Adipocyte (in vitro differentiated cells): ENCODE data around the gene CCDC51.

ENCODE experiments used
- DNase-seq: peaks from one replicate; pipeline ENCODE4 v3.0.0-alpha.2; 2015; ENCODE audit warnings: low read depth
- H3K27me3 ChIP-seq: replicated peaks from 2 replicates; pipeline ENCODE4 v1.7.0; 2013; ENCODE audit warnings: mild to moderate bottlenecking, low read length, moderate library complexity; ENCODE audit not compliant: control insufficient read depth, insufficient read depth
- H3K36me3 ChIP-seq: 2 replicates; pipeline ENCODE4 v1.7.0; 2013; ENCODE audit warnings: low read length, mild to moderate bottlenecking, moderate library complexity; ENCODE audit not compliant: control insufficient read depth, insufficient read depth, severe bottlenecking
- H3K4me1 ChIP-seq: 2 replicates; pipeline ENCODE4 v1.7.0; 2013; ENCODE audit warnings: mild to moderate bottlenecking, low read length, moderate library complexity; ENCODE audit not compliant: control insufficient read depth, insufficient read depth
- H3K4me3 ChIP-seq: 2 replicates; pipeline ENCODE4 v1.7.0; 2013; ENCODE audit warnings: mild to moderate bottlenecking, low read length, moderate library complexity
- H3K9ac ChIP-seq: 2 replicates; pipeline ENCODE4 v1.7.0; 2013; ENCODE audit warnings: mild to moderate bottlenecking, low read length, moderate library complexity
- H3K9me3 ChIP-seq: 2 replicates; pipeline ENCODE4 v1.7.0; 2013; ENCODE audit warnings: mild to moderate bottlenecking, low read length, moderate library complexity; ENCODE audit not compliant: control insufficient read depth

The CCDC51 gene

DNA sequence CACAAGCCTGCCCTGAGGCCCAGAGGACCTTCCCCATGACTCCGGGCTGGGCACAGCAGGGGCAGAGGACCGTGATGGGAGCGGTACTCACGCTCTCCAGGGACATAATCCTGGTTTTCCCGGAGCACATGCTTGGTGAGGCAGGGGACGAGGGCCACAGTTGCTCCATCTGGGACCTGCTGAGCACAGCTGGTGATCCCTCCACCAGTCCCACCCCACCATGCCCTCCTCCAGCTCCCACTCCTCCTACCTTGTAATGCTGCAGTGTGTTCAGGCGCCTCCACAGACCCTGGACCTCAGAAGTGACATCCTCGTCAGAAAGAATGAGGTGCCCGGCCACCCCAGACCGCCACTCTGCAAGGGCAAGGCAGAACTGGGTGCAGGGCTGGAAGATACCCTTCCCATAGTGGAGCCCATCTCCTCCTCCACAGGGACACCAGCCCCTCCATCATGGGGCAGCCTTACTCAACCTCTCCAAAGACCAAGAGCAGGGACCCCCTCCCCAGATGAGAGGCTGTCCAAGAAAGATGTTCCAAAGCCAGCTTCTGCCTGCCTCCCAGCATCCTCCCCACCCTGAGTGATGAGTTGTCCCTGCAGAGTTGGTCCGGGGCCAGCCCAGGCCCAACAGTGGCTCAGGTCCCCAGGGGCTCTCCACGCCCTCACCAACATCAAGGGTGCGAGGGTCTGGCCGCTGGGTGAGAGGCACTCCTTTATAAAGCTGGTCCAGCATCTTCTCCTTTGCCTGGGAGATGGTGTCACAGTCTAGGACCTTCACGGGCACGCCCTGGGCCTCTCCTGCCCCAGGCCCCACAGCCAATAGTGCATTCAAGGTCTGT lies 29.5 kb downstream of the CCDC51 start:
- DNase-seq: no peak
- Histone ChIP-seq H3K9me3 (no peaks in the 10 kb centered on the region), H3K36me3 (peaks cover 85% of the 10 kb centered on the region), H3K27me3 (no peaks in the 10 kb centered on the region), H3K4me3 (no peak overlapping the region), H3K9ac (no peak overlapping the region), H3K4me1 (no peaks in the 10 kb centered on the region)

DNA sequence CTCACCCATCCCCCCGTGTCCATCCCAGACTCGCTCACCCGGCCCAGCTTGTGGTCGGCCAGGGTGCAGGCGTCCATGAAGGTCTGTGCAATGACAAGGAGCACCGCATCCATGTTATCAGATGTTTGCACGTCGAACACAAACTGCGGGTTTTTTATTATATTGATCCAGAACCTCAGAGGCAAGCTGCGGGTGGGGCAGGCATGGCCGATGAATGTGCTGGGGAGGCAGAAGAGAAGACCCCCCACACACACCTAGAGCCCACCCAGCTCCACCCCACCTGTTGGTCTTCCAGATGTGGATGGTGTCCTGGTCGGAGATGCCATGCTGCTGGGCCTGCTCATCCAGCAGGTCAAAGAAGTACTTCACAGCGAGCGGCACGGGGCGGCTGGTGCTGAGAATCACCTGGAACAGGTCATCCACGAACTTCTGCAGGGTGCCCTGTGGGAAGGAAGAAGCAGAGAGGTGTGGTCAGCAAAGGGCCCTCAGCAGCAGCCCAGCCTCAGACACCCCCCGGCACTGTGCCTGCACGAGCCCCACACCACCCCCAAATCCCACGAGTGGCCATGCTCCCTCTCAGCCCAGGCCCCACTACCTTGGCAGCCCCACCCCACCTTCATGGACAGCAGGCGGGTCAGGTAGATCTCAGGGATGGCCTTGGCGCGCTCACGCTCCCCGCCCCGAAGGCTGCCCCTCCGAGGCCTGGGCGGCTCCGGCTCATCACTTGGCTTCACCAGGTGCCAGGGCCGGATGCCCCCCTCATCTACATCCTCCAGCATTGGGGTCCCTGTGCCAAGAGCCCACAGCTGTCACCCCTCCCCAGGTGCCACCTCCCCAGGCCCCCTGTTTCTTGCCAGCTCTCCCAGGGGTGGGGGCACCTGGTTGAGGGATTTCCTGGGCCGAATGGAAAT lies 30.4 kb downstream of the CCDC51 start:
- Histone ChIP-seq H3K9ac (no peak overlapping the region), H3K27me3 (no peaks in the 10 kb centered on the region), H3K4me3 (no peak overlapping the region), H3K4me1 (no peaks in the 10 kb centered on the region), H3K9me3 (no peaks in the 10 kb centered on the region), H3K36me3 (peaks cover 77% of the 10 kb centered on the region)
- DNase-seq: no peak

DNA sequence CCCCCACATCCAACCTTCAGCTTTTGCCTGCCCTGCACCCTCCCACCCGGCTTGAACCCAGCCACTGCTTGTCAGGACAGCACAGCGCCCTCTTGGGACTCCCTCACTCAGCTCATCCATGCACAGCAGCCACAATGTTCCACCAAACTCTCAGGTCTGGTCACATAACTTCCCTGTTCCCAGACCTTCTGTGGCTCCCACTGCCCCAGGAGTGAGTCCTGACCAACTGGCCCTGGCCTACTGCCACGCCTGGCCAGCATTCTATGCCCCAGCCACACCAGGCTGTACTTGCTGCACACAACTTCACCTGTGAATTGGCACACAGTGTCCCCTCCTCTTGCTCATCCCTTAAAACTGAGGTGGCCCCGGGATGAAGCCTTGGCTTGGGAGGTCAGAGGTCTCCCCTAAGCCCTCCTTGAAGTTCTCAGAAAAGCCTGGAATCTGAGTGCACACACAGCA lies 31.1 kb downstream of the CCDC51 start:
- H3K27me3 ChIP-seq: no peaks in the 10 kb centered on the region
- H3K9ac ChIP-seq: no peak overlapping the region
- H3K36me3 ChIP-seq: peaks cover 76% of the 10 kb centered on the region
- no peaks in the 10 kb centered on the region for H3K4me1 ChIP-seq
- H3K9me3 ChIP-seq: no peaks in the 10 kb centered on the region
- no peak for DNase-seq
- H3K4me3 ChIP-seq: no peak overlapping the region

DNA sequence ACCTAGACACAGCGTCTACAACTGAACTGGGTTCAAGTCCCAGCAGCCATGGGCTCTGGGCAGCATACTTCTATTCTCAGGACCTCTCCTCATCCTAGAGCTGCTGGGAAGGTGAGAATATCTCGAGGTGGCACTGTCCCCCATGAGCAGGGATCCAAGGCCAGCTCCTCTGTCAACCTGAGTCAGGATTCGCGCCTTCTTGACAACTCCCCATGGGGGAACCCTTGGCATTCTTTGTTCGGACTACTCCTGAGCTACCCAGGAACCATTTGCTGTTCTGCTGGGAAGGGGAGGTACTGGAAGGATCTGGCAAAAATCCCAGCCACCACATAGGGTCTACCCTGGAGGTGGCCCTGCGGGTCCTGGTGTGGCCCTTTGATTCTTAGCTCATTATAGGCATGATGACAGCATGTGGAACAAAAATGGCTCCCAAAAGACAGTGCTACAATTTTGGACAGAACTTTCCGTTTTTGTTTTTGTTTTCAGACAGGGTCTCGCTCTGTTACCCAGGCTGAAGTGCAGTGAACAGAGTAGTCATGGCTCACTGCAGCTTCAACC lies 32.3 kb downstream of the CCDC51 start:
- Histone ChIP-seq H3K36me3 (peaks cover 66% of the 10 kb centered on the region), H3K27me3 (no peaks in the 10 kb centered on the region), H3K4me3 (no peak overlapping the region), H3K9me3 (no peaks in the 10 kb centered on the region), H3K9ac (no peak overlapping the region), H3K4me1 (peaks cover 4% of the 10 kb centered on the region)
- no peak for DNase-seq

DNA sequence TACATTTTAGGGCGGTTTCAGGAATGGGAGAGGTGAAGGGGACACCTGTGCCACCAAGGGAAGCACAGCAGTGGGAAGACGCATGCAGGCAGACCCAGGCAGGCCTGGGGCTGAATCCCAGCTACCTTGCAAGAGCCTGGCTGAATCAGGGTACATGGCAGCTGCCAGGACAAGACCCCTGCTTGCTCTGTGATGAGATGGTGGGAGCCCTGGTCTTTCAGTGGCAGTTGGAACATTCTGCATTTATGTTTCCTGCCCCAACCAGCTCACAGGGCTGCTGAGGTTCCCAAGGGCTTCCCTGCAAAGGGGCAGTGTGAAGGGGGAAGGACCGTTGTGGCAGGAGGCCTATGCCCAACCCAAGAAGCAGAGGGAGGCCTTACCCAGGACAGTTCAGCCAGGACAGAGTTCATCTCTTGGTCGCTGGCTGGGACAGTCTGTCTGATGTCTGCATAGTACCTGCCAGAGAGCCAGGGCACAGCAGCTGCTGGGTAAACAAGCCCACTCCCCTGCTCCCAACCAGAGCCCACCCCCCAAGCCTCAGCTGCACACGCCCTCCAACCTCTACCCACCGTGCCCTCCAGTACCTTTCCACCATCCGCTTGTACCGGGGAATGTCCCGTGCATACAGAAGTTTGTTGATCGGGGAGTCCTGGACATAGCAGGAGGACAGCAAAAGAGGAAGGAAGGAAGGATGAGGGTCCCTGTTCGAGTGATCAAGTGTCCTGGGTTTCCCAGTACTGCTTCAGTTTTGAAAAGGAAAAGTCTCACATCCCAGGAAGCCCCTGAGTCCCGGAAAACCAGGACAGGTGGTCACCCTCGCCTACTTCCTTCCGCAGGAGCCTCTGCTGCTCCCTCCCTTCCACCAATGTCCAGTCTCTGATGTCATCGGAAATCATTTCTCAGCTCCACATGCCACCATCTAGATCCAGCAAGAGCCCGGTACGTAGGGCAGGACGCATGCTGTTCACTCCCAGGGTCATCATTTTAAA lies 33.2 kb downstream of the CCDC51 start:
- Histone ChIP-seq H3K27me3 (no peaks in the 10 kb centered on the region), H3K9ac (no peak overlapping the region), H3K4me3 (no peak overlapping the region), H3K4me1 (peaks cover 13% of the 10 kb centered on the region), H3K9me3 (no peaks in the 10 kb centered on the region), H3K36me3 (peaks cover 57% of the 10 kb centered on the region)
- DNase-seq: no peak

DNA sequence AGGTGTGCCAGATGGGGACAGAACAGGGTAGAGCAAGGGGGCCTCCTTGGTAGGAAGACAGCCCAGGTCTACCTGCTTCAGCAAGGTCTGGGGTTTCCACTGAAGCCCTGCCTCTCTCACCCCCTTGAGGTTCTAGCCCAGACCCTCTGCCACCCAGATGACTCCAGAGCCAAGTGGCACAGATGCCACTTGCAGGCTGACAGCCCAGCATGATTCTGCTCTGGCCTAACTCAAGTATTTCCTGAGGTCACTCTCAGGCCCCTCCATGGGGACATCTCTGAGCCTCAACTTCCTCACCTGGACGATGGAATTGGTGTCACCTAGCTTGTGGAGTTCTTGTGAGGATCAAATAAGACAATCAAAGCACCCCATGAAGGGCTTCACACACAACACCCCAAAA lies 33.9 kb downstream of the CCDC51 start:
- Histone ChIP-seq H3K9me3 (no peaks in the 10 kb centered on the region), H3K27me3 (no peaks in the 10 kb centered on the region), H3K4me3 (no peak overlapping the region), H3K4me1 (peaks cover 17% of the 10 kb centered on the region), H3K36me3 (peaks cover 49% of the 10 kb centered on the region), H3K9ac (no peak overlapping the region)
- no peak for DNase-seq

DNA sequence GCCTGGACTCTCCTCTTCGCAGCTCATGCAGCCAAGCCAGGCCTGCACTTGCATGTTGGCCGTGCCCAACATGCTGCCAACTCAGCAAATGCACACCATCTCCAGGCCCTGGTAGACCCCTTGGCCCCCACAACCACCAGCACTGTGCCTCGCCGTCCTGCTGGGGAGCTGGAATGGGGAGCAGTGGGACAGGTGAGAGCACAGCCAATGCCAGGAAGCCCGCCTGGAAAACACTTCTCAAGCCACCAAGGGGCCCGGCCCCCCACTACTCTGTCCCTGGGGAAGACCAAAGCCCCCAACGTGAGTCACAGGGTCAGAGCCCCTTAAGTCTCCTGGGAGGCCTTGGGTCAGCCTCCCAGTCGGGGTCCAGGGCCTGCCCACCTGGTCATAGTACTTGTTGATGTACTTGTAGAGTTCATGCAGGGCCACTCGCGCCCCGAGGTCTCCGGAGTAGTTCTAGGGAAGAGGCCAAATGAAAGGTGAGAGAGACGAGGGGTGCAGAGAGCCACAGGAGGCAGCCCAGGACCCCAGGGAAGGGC lies 34.5 kb downstream of the CCDC51 start:
- Histone ChIP-seq H3K36me3 (peaks cover 44% of the 10 kb centered on the region), H3K9ac (no peak overlapping the region), H3K9me3 (no peaks in the 10 kb centered on the region), H3K4me3 (no peak overlapping the region), H3K4me1 (peaks cover 17% of the 10 kb centered on the region), H3K27me3 (no peaks in the 10 kb centered on the region)
- no peak for DNase-seq

DNA sequence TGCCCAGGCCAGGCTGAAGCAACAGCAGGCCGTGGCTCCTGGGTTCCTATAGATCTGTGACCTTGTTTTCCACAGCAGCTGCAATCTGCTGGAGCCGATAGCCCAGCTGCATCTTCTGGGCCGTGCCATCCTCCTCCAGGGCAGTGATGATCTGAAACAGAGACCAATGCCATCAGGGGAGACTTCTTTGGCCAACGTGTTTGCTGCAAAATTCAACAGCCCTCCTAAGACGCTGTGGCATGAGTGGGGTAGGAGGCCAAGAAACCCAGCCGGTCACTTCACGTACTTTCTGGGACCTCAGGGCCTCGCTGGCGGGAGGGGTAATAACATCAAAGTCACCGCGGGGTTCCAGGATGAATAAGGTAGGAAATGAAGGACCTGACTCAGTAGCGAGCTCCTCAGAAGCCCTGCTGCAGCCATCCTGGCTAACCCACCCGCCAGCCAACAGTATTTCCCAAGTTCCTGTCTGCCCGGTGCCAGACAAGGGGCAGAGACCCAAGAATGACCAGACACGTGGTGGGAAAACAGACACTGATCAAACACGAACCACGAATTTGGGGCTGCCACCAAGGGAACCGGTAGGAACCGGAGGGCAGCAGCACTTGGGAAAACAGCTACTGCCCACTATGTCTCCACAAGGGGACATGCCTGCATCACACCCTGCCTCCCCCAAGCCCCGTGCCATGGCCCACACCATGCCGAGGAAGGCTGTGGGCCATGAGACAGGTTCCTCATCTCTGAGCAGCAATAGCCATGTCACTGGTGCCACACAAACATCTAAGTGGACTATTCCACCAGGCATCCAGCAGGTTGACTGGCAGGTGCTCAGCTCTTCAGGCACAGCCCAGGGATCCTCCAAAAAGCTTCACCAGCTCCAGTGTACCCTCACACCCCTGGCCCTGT lies 35.2 kb downstream of the CCDC51 start:
- Histone ChIP-seq H3K4me3 (no peak overlapping the region), H3K27me3 (no peaks in the 10 kb centered on the region), H3K9me3 (no peaks in the 10 kb centered on the region), H3K4me1 (peaks cover 17% of the 10 kb centered on the region), H3K36me3 (peaks cover 37% of the 10 kb centered on the region), H3K9ac (no peak overlapping the region)
- no peak for DNase-seq

DNA sequence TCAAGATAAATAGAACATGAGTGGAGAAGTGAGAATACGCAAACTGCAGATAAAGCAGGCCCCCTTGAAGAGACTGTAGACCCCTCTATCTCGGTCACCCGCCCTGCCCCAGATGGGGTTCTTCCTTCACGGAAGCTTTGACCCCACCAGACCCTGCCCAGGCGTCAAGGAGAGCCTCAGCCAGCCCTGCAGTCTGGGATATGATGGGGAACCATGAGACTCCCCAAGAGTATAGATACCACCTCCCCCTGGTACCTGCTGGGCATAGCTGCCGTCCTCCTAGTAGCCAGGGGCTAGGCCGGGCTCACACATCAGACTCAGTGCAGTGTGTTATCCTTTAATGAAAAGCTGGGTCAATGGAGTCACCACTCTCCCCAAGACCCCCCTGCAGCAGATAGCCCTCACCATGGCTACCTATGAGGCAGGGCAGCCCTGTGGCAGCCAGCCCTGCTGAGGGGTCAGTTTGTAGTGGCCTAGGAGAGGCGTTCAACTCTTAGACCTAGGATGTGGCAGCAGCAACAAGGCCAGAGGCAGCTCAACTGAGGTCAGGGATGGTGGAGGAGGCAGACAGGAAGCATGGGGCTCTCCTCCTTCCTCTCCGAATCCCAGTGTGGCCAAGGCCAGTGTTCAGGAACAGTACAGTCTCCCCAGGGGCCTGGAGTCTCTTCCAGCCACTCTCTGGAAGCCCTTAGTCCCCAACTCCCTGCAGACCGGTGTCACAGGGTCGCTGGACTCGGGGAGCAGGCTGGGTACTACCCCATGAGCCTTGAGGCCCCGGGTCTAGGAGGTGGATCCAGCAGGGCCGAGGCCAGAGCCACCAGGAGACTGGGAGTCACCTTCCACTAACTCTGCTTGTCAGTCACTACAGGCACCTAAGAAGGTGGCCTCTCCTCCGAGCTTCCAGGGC lies 36.1 kb downstream of the CCDC51 start:
- DNase-seq: no peak
- H3K4me3 ChIP-seq: no peak overlapping the region
- peaks cover 28% of the 10 kb centered on the region for H3K36me3 ChIP-seq
- H3K9ac ChIP-seq: no peak overlapping the region
- peaks cover 17% of the 10 kb centered on the region for H3K4me1 ChIP-seq
- H3K27me3 ChIP-seq: no peaks in the 10 kb centered on the region
- H3K9me3 ChIP-seq: no peaks in the 10 kb centered on the region
